Measurements from ENCODE around the gene TRMT112.

DNA sequence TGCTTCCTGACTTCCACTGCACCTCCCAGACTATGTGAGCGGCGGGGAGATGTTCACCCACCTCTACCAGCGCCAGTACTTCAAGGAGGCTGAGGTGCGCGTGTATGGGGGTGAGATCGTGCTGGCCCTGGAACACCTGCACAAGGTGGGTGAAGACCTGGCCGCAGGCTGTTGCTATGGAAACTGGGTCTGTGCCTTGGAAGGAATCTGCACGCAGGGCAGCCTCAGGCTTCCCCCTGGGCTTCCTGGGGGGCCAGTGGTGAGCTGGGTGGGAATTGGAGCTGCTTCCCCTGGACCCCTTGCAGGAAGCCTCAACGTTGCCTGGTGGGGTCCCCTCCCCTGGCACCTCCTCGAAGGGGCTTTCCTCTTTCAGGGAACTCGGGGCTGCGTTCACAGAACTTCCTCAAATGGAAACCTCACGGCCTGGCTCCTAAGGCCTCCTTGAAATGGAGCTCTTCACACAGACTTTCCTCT, 43.1 kb upstream of the TRMT112 start:
- no peak for TF ChIP-seq POLR2A (IDR thresholded peaks at IDR 0.05; ENCODE audit: low read length)
- TF ChIP-seq GATA1 (IDR thresholded peaks at IDR 0.05; ENCODE audit: low read depth, low read length) = no peak
